ENCODE measurements around the gene ATG14.

DNA sequence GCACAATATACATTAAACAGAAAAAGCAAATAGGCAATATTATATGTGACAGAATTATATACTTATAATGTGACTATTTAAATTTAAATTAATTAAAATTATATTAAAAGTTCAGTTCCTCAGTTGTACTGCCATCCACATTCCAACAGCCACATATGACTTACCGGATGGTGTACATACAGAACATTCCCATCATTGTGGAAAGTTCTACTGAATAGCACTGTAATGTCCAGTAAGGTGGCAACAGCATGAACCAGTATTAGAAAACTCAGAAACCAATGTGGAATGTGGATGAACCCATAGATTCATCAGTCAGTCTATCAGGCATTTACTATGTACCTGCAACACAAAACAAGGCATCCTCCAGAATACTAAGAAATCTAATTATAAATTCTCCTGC is 12.4 kb downstream of the ATG14 start:
- TF ChIP-seq EZH2phosphoT487 (IDR thresholded peaks at IDR 0.05; ENCODE audit: borderline replicate concordance, low read depth) (no peak), POLR2AphosphoS5 (IDR thresholded peaks at IDR 0.05; ENCODE audit: low read depth, low read length) (no peak), EP300 (IDR thresholded peaks at IDR 0.05; ENCODE audit: borderline replicate concordance in 1 of 2, low read depth in 1 of 2, low read length in 1 of 2) (no peak), YY1 (IDR thresholded peaks at IDR 0.05; ENCODE audit: low read depth) (no peak), FOSL2 (IDR thresholded peaks at IDR 0.05; ENCODE audit: borderline replicate concordance, low read depth) (no peak), TAF1 (IDR thresholded peaks at IDR 0.05; ENCODE audit: borderline replicate concordance, low read depth, low read length) (no peak), GABPA (IDR thresholded peaks at IDR 0.05; ENCODE audit: low read depth) (no peak), SMC3 (IDR thresholded peaks at IDR 0.05; ENCODE audit: low read depth, low read length) (no peak)
- TF ChIP-seq, protein P1, sequence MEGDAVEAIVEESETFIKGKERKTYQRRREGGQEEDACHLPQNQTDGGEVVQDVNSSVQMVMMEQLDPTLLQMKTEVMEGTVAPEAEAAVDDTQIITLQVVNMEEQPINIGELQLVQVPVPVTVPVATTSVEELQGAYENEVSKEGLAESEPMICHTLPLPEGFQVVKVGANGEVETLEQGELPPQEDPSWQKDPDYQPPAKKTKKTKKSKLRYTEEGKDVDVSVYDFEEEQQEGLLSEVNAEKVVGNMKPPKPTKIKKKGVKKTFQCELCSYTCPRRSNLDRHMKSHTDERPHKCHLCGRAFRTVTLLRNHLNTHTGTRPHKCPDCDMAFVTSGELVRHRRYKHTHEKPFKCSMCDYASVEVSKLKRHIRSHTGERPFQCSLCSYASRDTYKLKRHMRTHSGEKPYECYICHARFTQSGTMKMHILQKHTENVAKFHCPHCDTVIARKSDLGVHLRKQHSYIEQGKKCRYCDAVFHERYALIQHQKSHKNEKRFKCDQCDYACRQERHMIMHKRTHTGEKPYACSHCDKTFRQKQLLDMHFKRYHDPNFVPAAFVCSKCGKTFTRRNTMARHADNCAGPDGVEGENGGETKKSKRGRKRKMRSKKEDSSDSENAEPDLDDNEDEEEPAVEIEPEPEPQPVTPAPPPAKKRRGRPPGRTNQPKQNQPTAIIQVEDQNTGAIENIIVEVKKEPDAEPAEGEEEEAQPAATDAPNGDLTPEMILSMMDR (IDR thresholded peaks at IDR 0.05) = no peak

Measured in SK-N-SH (cell line).